ENCODE measurements around the gene NCKAP5. TPM values are rescaled to one million over a fixed set of nuclear protein-coding genes. Genes with fewer than 3 reads are reported as not detected.

The NCKAP5 gene
- total and polyA plus RNA-seq, 7 donors = 0.03 to 1.2 (median 0.22) TPM

- DNase-seq (no peak), ATAC-seq (no peak)
- TF ChIP-seq CTCF (IDR thresholded peaks at IDR 0.05) = no peak
- Histone ChIP-seq H3K27me3 (ENCODE audit: insufficient read depth in 3 of 3, low read length in 2 of 3) (no peaks in the 10 kb centered on the region), H3K36me3 (ENCODE audit: insufficient read depth in 1 of 2, low read depth in 1 of 2) (no peaks in the 10 kb centered on the region), H3K4me1 (no peaks in the 10 kb centered on the region), H3K27ac (no peak overlapping the region), H3K4me3 (no peak overlapping the region), H3K9me3 (no peaks in the 10 kb centered on the region)
- intact Hi-C loops (cut with DNase I) = no loop called here
- 43 to 58% (median 45%) methylated on average over 3 of the region's 3 CpGs for WGBS, 3 donors
Observed at GRCh38 chr2:132923787-132924186, 644.5 kb downstream of the NCKAP5 start.

- intact Hi-C loops (cut with DNase I) = no loop called here
- 34 to 60% (median 36%) methylated on average over 6 of the region's 6 CpGs for WGBS, 3 donors
- ATAC-seq (no peak), DNase-seq (no peak)
- no peak for TF ChIP-seq CTCF (IDR thresholded peaks at IDR 0.05)
- Histone ChIP-seq H3K27ac (no peak overlapping the region), H3K27me3 (ENCODE audit: insufficient read depth in 3 of 3, low read length in 2 of 3) (no peaks in the 10 kb centered on the region), H3K4me3 (no peak overlapping the region), H3K36me3 (ENCODE audit: insufficient read depth in 1 of 2, low read depth in 1 of 2) (no peaks in the 10 kb centered on the region), H3K9me3 (no peaks in the 10 kb centered on the region), H3K4me1 (no peaks in the 10 kb centered on the region)
Observed at GRCh38 chr2:132915812-132916549, 652.3 kb downstream of the NCKAP5 start.

GRCh38 chr2:132911726-132912724 lies 656.2 kb downstream of the NCKAP5 start:
- TF ChIP-seq CTCF (IDR thresholded peaks at IDR 0.05) = no peak
- H3K27me3 ChIP-seq (ENCODE audit: insufficient read depth in 3 of 3, low read length in 2 of 3) = no peaks in the 10 kb centered on the region
- H3K4me3 ChIP-seq = no peak overlapping the region
- H3K9me3 ChIP-seq = no peaks in the 10 kb centered on the region
- no peaks in the 10 kb centered on the region for H3K36me3 ChIP-seq (ENCODE audit: insufficient read depth in 1 of 2, low read depth in 1 of 2)
- 42 to 58% (median 43%) methylated on average over 8 of the region's 8 CpGs for WGBS, 3 donors
- H3K27ac ChIP-seq = no peak overlapping the region
- intact Hi-C loops (cut with DNase I) = no loop called here
- no peak for ATAC-seq
- DNase-seq = no peak
- no peaks in the 10 kb centered on the region for H3K4me1 ChIP-seq

GRCh38 chr2:132910432-132910831 lies 657.8 kb downstream of the NCKAP5 start:
- Histone ChIP-seq H3K4me3 (no peak overlapping the region), H3K9me3 (no peaks in the 10 kb centered on the region), H3K4me1 (no peaks in the 10 kb centered on the region), H3K27me3 (ENCODE audit: insufficient read depth in 3 of 3, low read length in 2 of 3) (no peaks in the 10 kb centered on the region), H3K27ac (no peak overlapping the region), H3K36me3 (ENCODE audit: insufficient read depth in 1 of 2, low read depth in 1 of 2) (no peaks in the 10 kb centered on the region)
- intact Hi-C loops (cut with DNase I) = no loop called here
- ATAC-seq (no peak), DNase-seq (no peak)
- TF ChIP-seq CTCF (IDR thresholded peaks at IDR 0.05) = no peak
